ENCODE results near the gene GAD2.

The GAD2 gene

DNA sequence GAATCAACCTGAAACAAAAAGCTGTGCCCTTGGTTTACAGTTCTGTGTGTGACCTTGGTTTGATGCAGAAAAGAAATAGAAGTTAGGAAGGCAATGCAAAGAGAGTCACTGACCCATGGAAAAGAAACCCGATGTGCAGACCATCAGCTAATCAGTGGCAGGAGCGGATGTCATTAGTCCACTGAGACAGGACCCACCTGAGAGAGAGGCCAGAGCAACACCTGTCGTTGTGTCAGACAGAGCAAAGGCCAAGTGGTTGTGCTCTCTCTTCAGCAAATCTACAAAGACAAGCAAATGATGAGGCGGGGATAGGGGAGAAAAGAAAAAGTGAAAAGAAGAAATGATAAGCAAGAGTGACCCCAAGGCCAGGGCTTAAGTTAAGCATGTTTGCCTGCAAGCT lies 8.7 kb downstream of the GAD2 start:
- no peak for DNase-seq

DNA sequence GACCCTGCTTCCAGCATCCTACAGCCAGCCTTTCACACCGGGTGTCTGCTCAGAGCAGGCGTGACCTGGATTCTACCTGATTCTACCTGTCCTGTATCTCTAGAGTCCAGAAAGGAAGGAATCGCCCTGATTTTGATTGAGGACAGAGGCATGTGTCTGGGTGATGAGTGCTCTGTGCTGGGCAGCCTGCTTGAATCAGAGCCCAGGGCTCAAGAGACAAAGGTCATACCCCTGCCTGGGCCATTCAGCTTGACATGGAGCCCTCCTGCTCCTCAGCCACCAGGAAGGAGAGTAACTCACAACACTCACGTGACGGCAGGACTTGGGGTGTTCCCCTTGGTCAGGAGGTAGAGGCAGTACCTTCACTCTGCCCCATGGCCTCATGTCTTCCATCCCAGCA lies 11.2 kb downstream of the GAD2 start:
- DNase-seq: no peak

DNA sequence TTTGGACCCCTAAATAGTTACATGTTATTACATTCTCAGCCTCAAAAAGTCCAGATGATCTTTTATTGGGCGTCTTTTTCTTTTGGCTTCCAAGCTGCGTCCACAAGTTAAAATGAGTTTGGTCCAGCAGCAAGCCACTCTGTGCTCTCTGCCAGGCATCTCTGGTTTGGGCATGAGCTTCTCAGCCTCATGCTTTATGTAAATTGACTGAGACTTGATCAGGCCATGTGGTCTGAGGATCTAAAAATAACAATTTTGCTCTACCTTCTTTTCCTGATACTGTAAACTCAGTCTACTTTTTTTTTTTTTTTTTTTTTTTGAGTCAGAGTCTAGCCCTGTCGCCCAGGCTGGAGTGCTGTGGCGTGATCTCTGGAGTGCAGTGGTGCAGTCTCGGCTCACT lies 15.6 kb downstream of the GAD2 start:
- DNase-seq: no peak

GRCh38 chr10:26235761-26236160 lies 19.2 kb downstream of the GAD2 start:
- no peak for DNase-seq

DNA sequence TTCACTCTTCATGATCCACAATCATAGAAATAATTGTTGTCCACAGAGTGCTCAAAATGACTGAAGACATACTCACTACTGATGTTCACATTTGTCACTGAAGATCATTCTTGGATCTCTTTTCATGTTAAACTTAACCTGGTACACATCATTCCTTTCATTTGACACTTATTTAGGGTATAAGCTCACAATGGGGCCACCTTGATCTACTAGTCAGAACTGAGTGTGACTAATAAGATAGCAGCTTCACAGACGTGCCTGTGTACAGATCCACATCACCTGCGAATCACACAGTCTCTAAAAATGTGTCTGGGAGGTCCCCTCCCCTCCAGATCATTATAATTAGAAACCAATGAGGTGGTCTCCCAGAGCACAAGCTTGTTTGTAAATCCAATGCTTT lies 21.8 kb downstream of the GAD2 start:
- DNase-seq: no peak

GRCh38 chr10:26242706-26243350 lies 26.3 kb downstream of the GAD2 start:
- no peak for DNase-seq

DNA sequence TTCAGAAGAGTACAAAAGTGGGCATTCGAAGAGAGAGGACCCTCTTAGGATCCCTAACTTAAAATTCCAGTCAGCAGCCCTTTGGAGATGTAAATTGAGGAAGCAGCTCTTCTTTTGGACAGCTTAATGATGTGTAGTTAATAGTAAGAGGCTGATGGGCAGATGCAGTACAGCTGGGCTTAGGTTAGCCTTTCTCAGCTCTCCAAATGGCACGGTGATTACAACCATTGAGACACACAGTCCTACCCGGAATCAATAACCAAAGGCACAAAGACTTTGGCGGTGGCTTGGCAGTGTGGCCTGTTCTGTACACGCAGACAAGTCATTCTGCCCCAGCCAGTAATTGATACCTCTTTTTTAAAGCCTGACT lies 26.8 kb downstream of the GAD2 start:
- DNase-seq: no peak

GRCh38 chr10:26249681-26250080 lies 33.1 kb downstream of the GAD2 start:
- no peak for DNase-seq

- DNase-seq: no peak
Measured at GRCh38 chr10:26251925-26252324, 35.4 kb downstream of the GAD2 start.

GRCh38 chr10:26254616-26255015 lies 38.0 kb downstream of the GAD2 start:
- no peak for DNase-seq

DNA sequence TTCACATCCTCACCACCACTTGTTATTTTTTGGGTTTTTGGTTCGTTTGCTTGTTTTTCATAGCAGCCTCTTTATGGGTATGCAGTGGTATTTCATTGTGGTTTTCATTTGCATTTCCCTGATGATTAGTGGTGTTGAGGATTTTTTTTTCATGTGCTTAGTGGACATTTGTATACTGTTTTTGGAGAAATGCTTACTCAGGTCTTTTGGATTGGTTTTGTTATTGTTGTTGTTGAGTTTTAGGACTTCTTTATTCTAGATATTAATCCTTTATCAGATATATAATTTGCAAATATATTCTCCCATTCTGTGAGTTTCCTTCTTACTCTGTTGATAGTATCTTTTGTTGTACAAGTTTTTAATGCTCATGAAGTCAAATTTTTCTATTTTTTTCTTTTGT lies 42.8 kb downstream of the GAD2 start:
- no peak for DNase-seq

GRCh38 chr10:26269754-26270153 lies 53.2 kb downstream of the GAD2 start:
- DNase-seq: no peak

DNA sequence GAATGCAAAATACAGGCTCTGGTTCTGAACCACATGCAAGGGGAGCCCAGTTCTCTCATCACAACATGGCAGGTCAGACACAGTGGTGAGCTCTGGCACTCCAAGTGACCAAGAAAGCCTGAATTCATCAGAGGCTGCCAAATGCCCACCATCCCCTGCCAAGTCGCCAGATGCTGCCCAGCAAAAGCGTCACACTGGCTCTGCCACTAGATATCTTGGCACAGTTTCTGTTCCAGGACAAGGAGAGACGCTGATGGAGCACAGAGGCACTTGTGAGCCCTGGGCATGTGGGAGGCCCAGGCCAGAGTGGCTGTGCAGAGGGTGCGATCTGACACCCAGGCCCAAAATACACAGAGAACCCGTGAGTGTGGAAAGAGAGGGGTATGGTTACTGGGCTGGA lies 57.8 kb downstream of the GAD2 start:
- no peak for DNase-seq

- no peak for DNase-seq
Measured at GRCh38 chr10:26278295-26278694, 61.7 kb downstream of the GAD2 start.

DNA sequence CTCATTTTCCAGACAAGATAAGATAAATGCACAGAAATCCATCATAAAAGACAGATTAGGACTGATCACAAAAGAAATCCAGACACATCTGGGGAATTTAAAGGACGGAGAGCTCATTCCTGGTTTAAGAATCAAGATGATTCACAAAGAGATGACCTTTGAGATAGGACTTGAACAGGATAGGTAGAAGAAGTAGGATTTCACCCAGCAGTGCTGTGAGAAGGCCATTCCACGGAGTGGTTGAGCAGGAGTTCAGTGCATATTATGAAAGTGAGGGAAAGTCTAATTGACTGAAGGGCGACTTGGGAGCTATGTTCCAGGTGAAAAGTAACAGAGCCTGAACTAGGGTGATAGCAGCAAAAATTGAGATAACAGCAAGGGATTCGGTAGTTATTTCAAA lies 73.7 kb downstream of the GAD2 start:
- DNase-seq: no peak

- DNase-seq: no peak
Measured at GRCh38 chr10:26291721-26292480, 75.3 kb downstream of the GAD2 start.

DNA sequence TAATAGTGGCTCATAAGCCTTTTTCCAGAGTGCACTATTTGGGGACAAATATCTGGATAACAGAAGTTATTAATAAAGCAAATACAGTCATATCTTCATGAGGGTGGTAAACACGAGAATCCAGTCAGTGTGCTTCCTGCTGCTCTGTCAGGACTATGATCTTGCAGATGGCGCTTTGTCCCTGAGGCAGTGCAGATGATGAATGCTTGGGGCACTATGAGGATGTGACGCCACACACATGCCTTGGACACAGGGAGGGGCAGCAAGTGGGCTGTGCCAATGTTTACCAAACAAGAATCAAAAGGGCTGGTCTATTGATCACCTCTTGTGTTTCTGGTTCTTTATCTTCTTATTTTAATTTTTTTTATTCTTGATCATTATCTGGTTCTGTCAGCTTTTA lies 79.8 kb downstream of the GAD2 start:
- DNase-seq: no peak

GRCh38 chr10:26300001-26300400 lies 83.4 kb downstream of the GAD2 start:
- no peak for DNase-seq

GRCh38 chr10:26303366-26303765 lies 86.8 kb downstream of the GAD2 start:
- no peak for DNase-seq

GRCh38 chr10:26310361-26310760 lies 93.8 kb downstream of the GAD2 start:
- no peak for DNase-seq

GRCh38 chr10:26311383-26311940 lies 94.9 kb downstream of the GAD2 start:
- no peak for DNase-seq

- no peak for DNase-seq
Measured at GRCh38 chr10:26314265-26315013, 97.9 kb downstream of the GAD2 start.

- DNase-seq: no peak
Measured at GRCh38 chr10:26318672-26319071, 102.1 kb downstream of the GAD2 start.

GRCh38 chr10:26323219-26323618 lies 106.6 kb downstream of the GAD2 start:
- no peak for DNase-seq

All from stimulated activated CD4-positive, alpha-beta T cell treated with anti-CD3 and anti-CD28 coated beads, Interleukin-15, amount 100 ng/mL, for 24 hours (primary cell).